ENCODE measurements around the gene CPLANE1.
"Not testable (repeated sequence)": the region's sequence is repeated elsewhere in the genome, so short reads cannot be mapped to it uniquely, and the experiment has no call there.

Gene CPLANE1

GRCh38 chr5:37207802-37208201, 41.4 kb downstream of the CPLANE1 start:
- DNase-seq: no peak

GRCh38 chr5:37206736-37207135, 42.4 kb downstream of the CPLANE1 start:
- no peak for DNase-seq

- DNase-seq: no peak
Measured at GRCh38 chr5:37198842-37199241, 50.3 kb downstream of the CPLANE1 start.

GRCh38 chr5:37198061-37198460, 51.1 kb downstream of the CPLANE1 start:
- DNase-seq: no peak

- DNase-seq: no peak
Measured at GRCh38 chr5:37197340-37198050, 51.7 kb downstream of the CPLANE1 start.

DNA sequence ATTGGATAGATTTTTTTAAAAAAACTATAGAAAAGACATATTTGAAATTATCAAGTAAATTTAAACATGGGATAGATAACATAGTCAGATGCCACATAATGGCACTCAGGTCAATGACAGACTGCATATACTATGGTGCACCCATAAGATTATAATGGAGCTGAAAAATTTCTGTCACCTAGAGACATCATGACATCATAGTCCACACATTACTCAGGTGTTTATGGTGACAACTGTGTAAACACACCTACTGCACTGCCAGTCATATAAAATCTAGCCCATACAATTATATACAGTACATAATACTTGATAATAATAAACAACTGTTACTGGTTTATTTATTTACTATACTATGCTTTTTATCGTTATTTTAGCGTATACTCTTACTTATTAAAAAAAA, 58.6 kb downstream of the CPLANE1 start:
- no peak for DNase-seq

GRCh38 chr5:37189355-37189754, 59.8 kb downstream of the CPLANE1 start:
- DNase-seq: no peak

DNA sequence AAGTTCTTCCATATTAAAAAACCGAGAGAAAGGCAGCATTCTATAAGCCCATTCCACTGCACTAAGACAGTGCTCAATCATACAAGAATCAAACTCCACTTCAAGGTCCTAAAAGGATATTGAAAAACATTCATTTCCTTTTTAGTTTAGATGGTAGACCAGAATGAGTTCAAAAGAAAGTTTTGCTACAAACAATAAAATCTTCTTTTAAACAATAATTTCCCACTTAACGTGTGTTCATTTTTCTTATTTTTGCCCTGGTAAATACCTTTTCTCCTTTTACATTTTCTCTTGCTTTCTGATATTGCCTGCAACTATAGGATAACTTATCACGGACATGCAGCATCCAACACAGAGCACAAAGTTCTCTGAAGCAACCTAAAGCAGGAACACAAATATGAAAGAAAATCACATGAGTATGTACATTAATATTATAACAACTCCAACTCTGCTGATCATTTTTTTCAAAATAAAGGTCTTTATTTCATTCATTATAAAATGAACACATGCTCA, 61.7 kb downstream of the CPLANE1 start:
- DNase-seq: no peak

GRCh38 chr5:37184748-37185364, 64.3 kb downstream of the CPLANE1 start:
- DNase-seq: peak; percentile 11

DNA sequence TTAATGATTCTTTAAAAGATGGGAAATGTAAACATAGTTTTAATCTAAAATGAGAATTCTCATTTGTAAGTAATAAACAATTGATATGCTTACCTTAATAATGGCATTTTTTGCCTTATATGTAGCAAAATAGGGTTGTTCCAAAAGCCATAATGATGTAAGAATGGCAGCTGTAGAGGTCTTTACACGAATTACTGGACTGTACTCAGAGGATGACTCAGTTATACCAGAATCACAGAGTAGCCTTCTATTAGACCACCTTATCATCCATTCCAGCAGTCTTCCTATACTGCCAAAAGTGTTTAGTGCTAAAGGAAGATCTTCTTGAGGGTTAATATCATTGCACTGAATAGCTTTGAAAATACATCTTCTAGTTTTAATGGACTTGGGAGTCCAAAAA, 66.5 kb downstream of the CPLANE1 start:
- DNase-seq: no peak

- no peak for DNase-seq
Measured at GRCh38 chr5:37174928-37175327, 74.2 kb downstream of the CPLANE1 start.

DNA sequence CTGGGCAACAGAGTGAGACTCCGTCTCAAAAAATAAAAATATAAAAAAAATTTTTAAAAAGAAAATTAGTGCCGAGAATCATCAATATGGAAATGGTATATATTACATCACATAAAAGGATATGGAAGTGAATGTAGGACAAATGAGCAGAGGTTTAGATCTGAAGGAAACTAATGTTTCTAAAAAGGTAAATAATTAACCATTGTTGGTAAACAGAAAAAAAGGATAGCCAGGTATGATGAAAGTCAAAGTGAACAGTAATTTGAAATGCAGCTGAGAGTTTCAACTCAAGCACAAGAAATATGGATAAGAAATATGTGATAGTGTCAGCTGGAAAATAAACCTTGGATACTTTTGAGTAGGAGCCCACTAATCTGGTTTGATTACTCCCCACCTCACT, 76.2 kb downstream of the CPLANE1 start:
- no peak for DNase-seq

DNA sequence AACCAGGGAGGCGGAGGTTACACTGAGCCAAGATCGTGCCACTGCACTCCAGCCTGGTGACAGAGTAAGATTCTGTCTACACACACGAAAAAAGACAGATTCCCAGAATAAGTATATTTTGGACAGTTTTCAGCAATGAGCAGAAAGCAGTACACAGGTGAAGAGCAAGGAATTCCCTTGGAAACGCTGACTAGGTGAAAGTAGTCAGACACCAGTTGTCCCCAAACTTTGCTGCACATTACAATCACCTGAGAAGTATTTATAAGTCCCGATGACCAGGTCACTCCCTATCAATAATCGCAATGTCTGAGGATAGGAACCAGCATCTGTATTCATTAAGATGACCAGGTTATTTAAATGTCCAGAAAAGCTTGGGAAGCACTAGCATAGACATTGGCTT, 78.3 kb downstream of the CPLANE1 start:
- no peak for DNase-seq

- no peak for DNase-seq
Measured at GRCh38 chr5:37166197-37166596, 83.0 kb downstream of the CPLANE1 start.

GRCh38 chr5:37165761-37166160, 83.4 kb downstream of the CPLANE1 start:
- DNase-seq: no peak

DNA sequence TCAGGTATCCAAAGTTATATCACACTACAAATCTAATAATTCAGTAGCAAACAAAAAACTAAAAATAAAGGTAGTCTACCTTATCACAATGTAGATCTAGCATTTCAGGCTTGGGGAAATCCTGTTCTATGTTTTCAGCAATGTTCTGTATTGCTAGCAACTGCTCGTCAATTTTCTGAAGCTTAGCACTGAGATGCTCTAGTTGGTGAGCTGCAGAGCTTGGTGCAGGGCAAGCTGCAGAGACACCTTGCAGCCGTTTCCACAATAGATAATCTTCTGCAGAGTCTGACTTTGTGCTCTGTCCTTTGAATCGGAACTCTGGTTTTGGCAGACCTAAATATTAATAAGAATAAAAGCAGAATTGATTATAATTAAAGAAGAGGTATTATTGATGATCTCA, 95.5 kb downstream of the CPLANE1 start:
- no peak for DNase-seq

GRCh38 chr5:37146896-37147295, 102.3 kb downstream of the CPLANE1 start:
- no peak for DNase-seq

- no peak for DNase-seq
Measured at GRCh38 chr5:37136694-37137093, 112.5 kb downstream of the CPLANE1 start.

- not testable (repeated sequence) for DNase-seq
Measured at GRCh38 chr5:37135312-37135711, 113.9 kb downstream of the CPLANE1 start.

GRCh38 chr5:37133939-37134338, 115.2 kb downstream of the CPLANE1 start:
- peak; percentile 49 for DNase-seq

DNA sequence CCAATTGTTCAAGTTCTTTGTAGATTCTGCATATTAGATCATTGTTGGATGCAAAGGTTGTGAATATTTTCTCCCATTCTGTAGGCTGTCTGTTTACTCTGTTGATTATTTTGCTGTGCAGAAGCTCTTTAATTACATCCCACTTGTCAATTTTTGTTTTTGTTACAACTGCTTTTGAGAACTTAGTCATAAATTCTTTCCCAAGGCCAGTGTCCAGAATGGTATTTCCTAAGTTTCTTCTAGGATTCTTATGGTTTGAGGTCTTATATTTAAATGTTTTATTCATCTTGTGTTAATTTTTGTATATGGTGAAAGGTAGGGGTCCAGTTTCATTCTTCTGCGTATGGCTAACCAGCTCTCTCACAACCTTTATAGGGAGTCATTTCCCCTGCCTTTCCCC, 116.5 kb downstream of the CPLANE1 start:
- DNase-seq: peak; percentile 5

GRCh38 chr5:37121465-37121864, 127.7 kb downstream of the CPLANE1 start:
- no peak for DNase-seq

GRCh38 chr5:37121027-37121426, 128.1 kb downstream of the CPLANE1 start:
- DNase-seq: no peak

GRCh38 chr5:37120270-37120669, 128.9 kb downstream of the CPLANE1 start:
- DNase-seq: no peak

GRCh38 chr5:37116359-37116758, 132.8 kb downstream of the CPLANE1 start:
- DNase-seq: no peak
